KOPT-K1 (cell line): Measurements from ENCODE around the gene CDH22.

Experiments
- H3K27ac ChIP-seq: fragments of 200-600 bp; sonication (generic); 2 replicates; pipeline ENCODE4 v1.5.1; 2016; ENCODE audit warnings: antibody characterized with exemption, mild to moderate bottlenecking, low read depth, low read length; ENCODE audit not compliant: poor library complexity, severe bottlenecking
- H3K36me3 ChIP-seq: fragments of 200-600 bp; sonication (generic); 2 replicates; pipeline ENCODE4 v1.5.1; 2017; ENCODE audit warnings: antibody characterized with exemption, mild to moderate bottlenecking, low read length, moderate library complexity; ENCODE audit not compliant: insufficient read depth
- H3K9me3 ChIP-seq: fragments of 200-600 bp; sonication (generic); 2 replicates; pipeline ENCODE4 v1.5.1; 2017; ENCODE audit warnings: antibody characterized with exemption, low read length, mild to moderate bottlenecking; ENCODE audit not compliant: insufficient read depth, poor library complexity, severe bottlenecking

The CDH22 gene

DNA sequence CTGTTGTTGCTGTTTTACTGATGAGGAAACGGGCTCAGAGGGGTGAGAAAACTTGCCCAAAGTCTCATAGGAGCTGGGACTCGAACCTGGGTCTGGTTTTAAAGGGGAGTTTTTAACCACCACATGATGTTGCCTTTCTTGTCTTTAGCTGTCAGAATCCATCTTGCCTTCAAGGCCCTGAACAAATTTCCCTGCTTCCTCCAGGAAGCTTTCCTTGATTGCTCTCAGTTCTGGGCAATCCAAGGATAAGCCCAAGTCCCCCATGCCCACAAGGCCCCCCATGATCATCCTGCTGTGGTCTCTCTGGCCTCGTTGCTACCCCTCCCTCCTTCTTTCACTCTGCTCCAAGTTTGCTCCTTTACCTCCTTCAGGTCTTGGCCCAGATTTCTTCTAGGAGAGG is 116.7 kb downstream of the CDH22 start:
- Histone ChIP-seq H3K9me3 (no peaks in the 10 kb centered on the region), H3K27ac (no peak overlapping the region), H3K36me3 (no peaks in the 10 kb centered on the region)

DNA sequence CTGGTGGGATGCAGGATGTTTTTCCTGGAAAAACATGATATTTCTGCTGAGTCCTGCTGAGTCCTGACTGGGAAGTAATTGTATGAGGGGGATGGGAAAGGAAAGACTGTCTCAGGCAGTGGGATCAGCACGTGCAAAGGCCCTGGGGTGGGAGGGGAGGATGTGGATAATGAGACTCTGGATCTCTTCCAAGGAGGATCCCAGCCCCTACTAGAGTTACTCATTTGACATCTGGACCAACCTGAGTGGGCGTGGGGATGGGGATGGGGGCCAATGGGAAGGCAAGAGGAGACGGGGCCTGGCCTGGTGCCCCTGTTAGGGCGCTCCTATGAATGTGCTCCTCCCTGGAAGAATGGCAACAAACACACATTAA is 117.1 kb downstream of the CDH22 start:
- H3K36me3 ChIP-seq, result no peaks in the 10 kb centered on the region
- H3K27ac ChIP-seq, result no peak overlapping the region
- H3K9me3 ChIP-seq, result no peaks in the 10 kb centered on the region

DNA sequence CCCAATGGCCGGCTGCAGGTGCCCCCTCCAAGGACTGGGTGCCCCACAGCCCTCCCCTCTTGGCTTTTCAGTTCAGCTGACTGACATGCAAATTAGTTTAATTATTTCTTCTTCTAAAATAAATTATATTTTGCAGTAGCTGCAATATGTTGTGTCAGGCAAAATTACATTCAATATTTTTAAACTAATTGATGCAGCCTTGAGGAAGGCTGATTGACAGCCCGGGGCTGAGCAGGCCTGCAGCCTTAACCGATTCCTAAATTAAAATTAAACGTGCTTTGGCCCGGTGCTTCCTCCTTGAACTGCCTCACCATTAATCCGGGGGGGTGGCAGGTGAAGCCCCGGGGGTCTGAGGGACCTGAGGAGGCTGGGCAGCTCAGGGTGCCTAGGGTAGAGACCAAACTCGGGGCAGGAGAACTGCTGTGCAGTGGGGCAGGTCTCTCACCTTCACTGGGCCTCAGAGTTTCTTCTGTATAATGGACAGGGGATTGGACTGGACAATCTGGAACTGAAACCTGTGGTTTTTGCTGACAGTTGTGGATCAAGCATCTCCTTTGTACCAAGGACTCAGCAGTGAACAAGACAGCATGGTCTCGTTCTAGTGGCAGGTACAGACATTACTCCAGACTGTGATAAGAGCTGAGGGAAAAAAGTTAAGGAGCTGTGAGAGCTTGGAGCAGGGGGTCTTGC is 117.7 kb downstream of the CDH22 start:
- Histone ChIP-seq H3K27ac (no peak overlapping the region), H3K9me3 (no peaks in the 10 kb centered on the region), H3K36me3 (no peaks in the 10 kb centered on the region)

DNA sequence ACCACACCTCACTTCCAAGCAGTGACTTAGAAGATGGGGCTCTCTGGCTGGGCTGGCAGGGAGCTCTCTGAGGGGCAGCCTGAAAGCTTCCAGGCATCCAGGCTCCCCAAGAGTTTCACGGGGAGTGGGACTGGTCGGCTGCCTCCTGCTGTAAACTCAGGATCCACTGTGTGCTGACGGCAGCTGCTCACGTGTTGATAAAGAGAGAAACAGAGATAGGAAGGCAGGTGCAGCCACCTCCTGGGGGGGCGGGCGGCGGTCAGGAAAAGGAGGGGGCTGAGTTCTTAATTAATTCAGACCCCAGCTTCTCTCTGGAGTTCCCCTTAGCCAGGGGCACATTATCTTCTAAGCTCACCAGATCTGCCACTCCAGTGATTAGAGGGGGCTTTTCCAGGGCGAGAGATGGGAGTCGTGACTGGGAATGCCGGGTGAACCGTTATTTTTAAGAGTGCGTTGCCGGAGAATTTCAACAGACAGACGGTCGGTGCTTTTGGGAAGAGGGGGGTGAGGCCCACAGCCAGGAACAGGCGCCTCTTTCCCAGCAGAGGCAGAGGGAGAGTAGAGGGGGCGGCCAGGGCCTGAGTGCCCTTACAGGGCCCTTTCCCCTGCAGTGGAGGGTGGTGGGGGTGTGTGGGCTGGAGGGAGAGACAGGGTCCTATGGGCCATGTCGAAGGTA is 119.3 kb downstream of the CDH22 start:
- no peak overlapping the region for H3K27ac ChIP-seq
- no peaks in the 10 kb centered on the region for H3K36me3 ChIP-seq
- H3K9me3 ChIP-seq, result no peaks in the 10 kb centered on the region

DNA sequence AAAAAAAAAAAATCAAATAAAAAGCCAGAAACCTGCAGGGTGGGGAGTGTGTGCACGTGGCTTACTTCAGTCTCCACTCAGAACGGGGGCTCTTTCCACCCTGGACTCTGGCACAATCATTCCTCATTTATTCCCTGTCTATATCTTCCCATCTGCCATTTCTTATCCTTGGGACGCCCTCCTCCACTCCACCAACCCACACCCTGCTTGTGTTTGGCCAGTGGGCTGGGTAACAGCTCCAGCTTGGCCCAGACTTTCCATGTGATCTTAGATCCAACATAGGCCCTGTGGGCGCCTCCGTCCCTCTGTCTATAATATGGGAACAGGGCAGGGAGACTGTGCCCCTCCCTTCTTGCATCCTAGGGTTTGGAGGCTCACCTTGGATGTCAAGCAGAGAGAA is 122.1 kb downstream of the CDH22 start:
- H3K36me3 ChIP-seq, result no peaks in the 10 kb centered on the region
- no peak overlapping the region for H3K27ac ChIP-seq
- no peaks in the 10 kb centered on the region for H3K9me3 ChIP-seq

DNA sequence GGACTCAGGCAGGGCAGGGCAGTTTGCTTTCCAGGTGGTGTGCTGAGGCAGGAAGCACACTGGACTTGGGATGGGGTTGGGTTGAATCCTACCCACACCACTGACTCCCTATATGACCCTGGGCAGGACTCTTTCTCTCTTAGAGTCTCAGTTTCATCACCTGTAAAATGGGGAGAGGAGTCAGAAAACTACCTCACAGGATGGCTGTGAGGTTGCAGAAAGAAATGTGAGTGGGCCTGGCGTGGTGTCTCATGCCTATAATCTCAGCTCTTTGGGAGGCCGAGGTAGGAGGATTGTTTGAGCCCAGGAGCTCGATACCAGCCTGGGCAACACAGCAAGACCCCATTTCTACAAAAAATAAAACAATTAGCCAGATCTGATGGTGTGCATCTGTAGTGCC is 122.9 kb downstream of the CDH22 start:
- H3K27ac ChIP-seq, result no peak overlapping the region
- H3K36me3 ChIP-seq, result no peaks in the 10 kb centered on the region

DNA sequence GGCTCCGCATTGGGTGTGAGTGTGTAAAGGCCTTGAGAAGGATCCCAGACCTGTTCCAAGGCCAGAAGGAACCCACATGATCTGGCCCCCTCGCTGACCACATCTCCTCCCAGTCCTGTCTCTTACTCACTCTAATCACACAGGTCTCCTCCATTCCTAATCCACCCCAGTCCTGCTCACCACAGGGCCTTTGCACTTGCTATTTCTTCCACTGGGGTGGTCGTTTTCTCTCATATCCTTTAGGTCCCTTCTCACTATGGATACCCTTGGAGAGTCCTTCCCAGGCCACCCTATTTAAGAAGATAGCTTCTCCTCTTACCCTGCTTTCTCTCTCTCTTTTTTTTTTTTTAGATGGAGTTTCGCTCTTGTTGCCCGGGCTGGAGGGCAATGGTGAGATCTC is 124.5 kb downstream of the CDH22 start:
- Histone ChIP-seq H3K9me3 (no peaks in the 10 kb centered on the region), H3K36me3 (no peaks in the 10 kb centered on the region), H3K27ac (no peak overlapping the region)

More for the DNA sequence above, 122.9 kb downstream of the CDH22 start:
- no peaks in the 10 kb centered on the region for H3K9me3 ChIP-seq

DNA sequence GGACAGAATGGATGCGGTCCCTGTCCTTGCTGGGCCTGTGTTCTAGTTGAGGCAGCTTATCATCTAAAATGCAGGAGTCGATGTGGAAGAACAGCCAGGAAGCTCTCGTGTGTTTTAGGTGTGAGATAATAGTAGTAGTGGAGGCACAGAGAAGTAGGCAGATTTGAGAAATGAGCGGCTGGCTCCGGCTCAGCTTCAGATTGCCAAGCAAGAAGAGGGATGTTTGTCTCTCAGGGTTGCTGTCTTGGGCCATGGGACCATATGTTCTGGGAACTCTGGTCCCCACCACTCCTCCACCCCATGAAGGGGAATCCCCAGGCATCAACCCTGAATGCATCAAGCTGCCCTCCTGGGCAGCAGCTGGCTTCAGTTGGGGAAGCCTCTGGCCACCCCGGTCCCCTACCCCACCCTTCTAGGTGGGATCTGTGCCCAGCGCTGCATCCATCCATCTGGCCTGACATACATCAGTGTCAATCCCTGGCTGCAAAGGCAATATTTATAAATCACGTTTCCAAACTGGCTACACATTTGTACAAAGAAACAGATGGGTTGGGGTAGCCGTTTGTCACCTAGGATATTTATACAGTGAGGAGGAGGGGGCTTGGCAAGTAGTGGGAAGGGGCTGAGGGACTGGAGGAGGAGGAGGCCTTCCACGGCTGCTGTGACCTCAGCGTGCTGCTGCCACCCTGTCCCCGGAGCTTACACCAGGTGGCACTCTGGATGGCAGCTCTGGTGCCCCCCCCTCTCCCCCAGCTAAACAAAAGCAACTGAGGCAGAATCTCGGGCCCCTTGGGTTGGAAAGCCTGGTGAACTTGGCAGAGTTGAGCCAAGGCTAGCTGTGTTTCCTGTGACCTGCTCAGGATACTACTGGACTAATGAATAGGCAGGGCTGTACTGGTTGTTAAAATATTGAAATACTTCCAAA is 125.8 kb downstream of the CDH22 start:
- no peak overlapping the region for H3K27ac ChIP-seq
- no peaks in the 10 kb centered on the region for H3K36me3 ChIP-seq
- H3K9me3 ChIP-seq, result no peaks in the 10 kb centered on the region

DNA sequence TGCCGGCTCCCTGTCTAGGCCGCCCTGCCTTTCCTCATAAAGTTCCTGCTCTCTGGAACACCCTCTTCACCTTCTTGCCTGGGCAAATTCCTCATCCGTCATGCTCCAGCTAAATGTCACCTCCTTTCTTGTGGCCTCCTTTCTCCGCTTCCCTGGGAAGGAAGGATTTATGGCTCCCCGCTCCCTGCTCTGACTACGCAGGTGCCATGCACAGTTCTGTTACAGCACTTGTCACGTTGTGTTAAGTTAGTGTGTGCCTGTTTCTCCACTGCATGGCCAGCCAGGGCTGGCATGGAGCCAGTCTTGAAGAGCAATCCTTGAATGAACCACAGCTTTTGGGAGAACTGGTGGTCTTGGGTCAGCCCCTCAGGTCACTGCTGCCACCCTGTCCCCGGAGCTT is 128.4 kb downstream of the CDH22 start:
- Histone ChIP-seq H3K9me3 (no peaks in the 10 kb centered on the region), H3K36me3 (no peaks in the 10 kb centered on the region), H3K27ac (no peak overlapping the region)

DNA sequence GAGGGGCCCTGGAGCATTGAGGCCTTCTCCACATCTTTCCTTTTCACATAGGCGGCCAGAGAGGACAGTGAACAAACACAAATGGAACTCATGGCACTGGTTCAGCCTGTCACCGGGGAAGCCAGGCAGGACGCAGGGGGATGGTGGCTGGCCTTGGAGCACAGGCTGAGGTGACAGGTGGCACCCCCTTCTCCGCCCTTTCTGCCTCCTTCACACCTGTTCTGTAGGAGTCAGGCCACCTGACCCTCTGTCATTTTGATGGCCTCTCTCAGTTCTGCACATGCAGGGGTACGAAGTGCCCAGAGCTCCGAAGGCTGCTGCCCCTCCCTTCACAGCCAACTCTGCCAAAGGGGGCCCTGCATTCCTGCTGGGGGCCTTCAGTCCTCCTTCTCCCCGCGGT is 129.4 kb downstream of the CDH22 start:
- no peak overlapping the region for H3K27ac ChIP-seq
- no peaks in the 10 kb centered on the region for H3K9me3 ChIP-seq
- H3K36me3 ChIP-seq, result no peaks in the 10 kb centered on the region

DNA sequence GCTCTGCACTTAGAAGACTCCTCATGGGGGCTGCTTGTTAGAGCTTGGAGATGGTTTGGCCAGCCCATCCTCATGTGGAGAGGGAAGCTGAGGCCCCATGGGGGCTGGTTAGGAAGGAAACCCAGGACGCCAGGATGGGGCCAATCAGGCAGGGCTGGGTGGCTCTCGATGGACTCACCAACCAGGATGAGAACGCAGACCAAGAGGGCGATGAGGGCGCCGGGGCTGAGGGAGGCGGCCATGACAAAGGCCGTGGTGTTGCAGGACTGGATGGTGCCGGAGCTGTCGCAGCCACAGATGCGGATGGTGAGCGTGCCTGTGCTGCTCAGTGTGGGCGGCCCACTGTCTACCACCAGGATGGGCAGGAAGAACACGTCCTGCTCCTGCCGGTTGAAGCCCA is 130.5 kb downstream of the CDH22 start:
- no peaks in the 10 kb centered on the region for H3K9me3 ChIP-seq
- no peaks in the 10 kb centered on the region for H3K36me3 ChIP-seq
- H3K27ac ChIP-seq, result no peak overlapping the region

DNA sequence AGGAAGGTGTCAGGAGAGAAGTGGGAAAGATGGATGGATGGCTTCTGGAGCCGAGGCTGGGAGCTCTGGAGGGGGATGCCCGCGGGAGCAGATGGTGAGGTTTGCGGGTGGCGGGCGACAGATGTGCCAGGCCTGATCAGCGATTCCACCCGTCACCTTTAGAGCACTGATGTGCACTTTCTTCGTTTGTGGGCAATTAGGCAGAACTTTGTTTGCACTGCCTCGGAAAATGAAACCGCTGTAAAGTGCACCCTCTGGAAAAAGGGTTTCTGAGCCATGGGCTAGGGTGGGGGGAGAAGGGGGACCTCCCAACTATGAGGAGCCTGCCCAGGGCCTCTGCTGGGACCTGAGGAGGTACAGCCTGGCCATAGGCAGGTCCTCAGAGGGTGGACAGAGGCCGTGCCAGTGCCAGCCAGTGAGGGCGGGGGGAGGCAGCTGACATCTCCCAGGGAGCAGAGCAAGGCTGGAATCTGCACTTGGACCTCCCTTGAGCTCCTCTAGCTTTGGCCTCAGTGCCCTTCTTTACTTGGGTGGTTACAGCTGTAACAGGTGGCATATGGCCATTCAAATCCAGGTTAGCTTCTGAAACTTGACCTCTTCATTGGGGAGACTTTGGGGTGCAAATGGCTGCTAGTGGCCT is 131.4 kb downstream of the CDH22 start:
- Histone ChIP-seq H3K36me3 (no peaks in the 10 kb centered on the region), H3K9me3 (no peaks in the 10 kb centered on the region), H3K27ac (no peak overlapping the region)

DNA sequence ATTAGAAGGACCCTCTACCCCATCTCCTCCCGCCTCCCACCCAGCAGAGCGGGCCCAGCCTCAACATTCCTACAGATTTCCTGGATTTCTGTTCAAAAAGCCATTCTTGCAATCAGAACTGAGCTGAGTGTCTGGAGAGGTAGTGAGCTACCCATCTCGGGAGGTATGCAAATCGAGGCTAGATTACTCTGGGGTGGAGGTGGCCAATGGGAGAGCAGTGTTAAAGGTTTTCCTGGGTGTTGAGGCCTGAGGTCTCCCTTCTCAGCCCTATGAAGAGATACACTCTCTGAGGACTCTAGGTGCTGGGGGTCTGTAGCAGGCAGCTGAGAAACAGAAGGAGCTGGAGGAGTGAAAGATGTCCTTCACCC is 133.2 kb downstream of the CDH22 start:
- H3K27ac ChIP-seq, result no peak overlapping the region
- H3K9me3 ChIP-seq, result no peaks in the 10 kb centered on the region
- no peaks in the 10 kb centered on the region for H3K36me3 ChIP-seq

DNA sequence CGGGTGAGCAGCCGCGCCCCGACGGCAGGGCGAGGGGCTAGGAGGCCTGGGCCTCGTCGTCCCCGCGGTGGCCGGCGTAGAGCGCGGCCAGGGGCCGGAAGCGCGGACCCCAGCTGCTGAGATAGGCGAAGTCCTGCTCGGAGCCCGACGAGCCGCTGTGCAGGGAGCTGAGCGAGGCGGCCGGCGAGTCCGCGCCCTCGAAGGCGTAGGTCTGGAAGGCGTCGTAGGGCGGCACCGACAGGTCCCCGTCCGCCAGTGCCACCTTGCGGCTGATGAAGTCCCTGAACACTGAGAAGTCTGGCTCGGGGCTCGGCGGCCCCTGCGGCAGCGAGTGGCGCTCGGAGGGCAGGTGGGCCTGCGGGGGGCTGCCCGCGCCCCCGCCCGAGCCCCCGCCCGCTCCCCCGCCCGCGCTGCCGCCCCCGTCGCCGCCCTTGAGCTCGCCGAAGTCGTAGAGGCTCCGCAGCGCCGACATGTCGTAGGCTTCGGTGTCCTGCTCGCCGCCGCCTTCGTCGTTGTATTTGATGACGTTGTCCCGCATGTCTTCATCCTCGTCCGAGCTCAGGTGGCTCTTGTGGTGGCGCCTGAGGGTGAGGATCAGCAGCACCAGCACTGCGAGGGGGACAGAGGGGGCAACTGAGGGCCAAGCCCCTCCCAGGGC is 133.7 kb downstream of the CDH22 start:
- H3K9me3 ChIP-seq, result no peaks in the 10 kb centered on the region
- no peaks in the 10 kb centered on the region for H3K36me3 ChIP-seq
- H3K27ac ChIP-seq, result no peak overlapping the region
